IPS-18a (cell line): ENCODE measurements around the gene METTL14.

Source experiments
- H3K27ac ChIP-seq: one replicate; pipeline ENCODE4 v1.5.1; 2013; ENCODE audit warnings: low read length
- H3K27me3 ChIP-seq: one replicate; pipeline ENCODE4 v1.6.1; 2013; ENCODE audit warnings: mild to moderate bottlenecking, low read length; ENCODE audit not compliant: control insufficient read depth, insufficient read depth
- H3K36me3 ChIP-seq: one replicate; pipeline ENCODE4 v1.6.1; 2013; ENCODE audit warnings: low read depth, low read length; ENCODE audit not compliant: control insufficient read depth
- H3K4me1 ChIP-seq: one replicate; pipeline ENCODE4 v1.6.1; 2013; ENCODE audit warnings: low read depth, low read length; ENCODE audit not compliant: control insufficient read depth
- H3K4me3 ChIP-seq: one replicate; pipeline ENCODE4 v1.5.1; 2013; ENCODE audit warnings: low read length
- H3K9ac ChIP-seq: one replicate; pipeline ENCODE4 v1.6.1; 2013; ENCODE audit warnings: mild to moderate bottlenecking, low read length, moderate library complexity
- H3K9me3 ChIP-seq: one replicate; pipeline ENCODE4 v1.6.1; 2013; ENCODE audit warnings: low read depth, low read length; ENCODE audit not compliant: control insufficient read depth

Gene METTL14

DNA sequence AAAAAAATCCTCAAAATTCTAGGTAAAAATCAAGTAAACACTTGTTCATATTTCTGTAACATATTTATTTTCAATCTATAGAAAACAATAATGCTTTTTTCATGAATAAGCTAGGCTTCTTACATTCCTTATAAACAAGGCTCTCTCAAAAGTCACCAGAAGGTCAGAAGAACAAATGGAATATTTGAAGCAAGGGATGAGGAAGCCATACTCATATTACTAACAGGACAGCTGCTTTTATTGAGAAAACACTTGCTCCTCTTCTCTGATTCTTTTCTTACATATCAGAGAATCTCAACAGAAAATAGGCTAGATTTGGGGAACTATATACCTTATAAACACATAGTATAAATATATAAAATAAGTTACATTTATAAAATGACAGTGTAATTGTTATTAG, 67.9 kb downstream of the METTL14 start:
- H3K36me3 ChIP-seq, result peaks cover 56% of the 10 kb centered on the region
- peaks cover 5% of the 10 kb centered on the region for H3K4me1 ChIP-seq

GRCh38 chr4:118753685-118754084, 68.5 kb downstream of the METTL14 start:
- H3K27me3 ChIP-seq, result no peaks in the 10 kb centered on the region
- H3K9me3 ChIP-seq, result no peaks in the 10 kb centered on the region
- peaks cover 5% of the 10 kb centered on the region for H3K4me1 ChIP-seq
- H3K4me3 ChIP-seq, result no peak overlapping the region
- H3K27ac ChIP-seq, result no peak overlapping the region
- peaks cover 56% of the 10 kb centered on the region for H3K36me3 ChIP-seq
- H3K9ac ChIP-seq, result no peak overlapping the region

More for the DNA sequence above, 67.9 kb downstream of the METTL14 start:
- H3K27me3 ChIP-seq, result no peaks in the 10 kb centered on the region
- H3K9me3 ChIP-seq, result no peaks in the 10 kb centered on the region
- H3K27ac ChIP-seq, result no peak overlapping the region
- no peak overlapping the region for H3K9ac ChIP-seq
- no peak overlapping the region for H3K4me3 ChIP-seq

DNA sequence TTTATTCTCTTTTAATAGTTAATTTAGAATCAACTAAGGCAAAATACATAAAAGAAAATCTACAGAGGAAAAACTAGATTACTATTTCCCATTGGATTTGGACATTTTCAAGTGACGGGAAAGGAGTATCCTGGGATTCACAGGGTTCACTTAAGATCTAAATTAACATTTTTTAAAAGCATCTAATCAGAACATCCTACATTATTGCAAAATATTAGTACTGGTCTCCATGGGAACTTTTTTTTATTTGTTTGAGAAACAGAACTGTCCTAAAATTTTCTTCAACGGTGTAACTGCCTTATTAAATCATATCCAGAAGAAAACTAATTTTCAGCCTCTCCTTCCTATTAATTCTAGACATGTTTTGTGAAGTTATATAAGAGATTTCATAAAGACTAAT, 69.7 kb downstream of the METTL14 start:
- Histone ChIP-seq H3K9ac (no peak overlapping the region), H3K27ac (no peak overlapping the region), H3K27me3 (no peaks in the 10 kb centered on the region), H3K4me3 (no peak overlapping the region), H3K4me1 (peaks cover 5% of the 10 kb centered on the region), H3K36me3 (peaks cover 59% of the 10 kb centered on the region), H3K9me3 (no peaks in the 10 kb centered on the region)

- Histone ChIP-seq H3K4me1 (peaks cover 5% of the 10 kb centered on the region), H3K36me3 (peaks cover 55% of the 10 kb centered on the region), H3K4me3 (no peak overlapping the region), H3K9me3 (no peaks in the 10 kb centered on the region), H3K9ac (no peak overlapping the region), H3K27ac (no peak overlapping the region), H3K27me3 (no peaks in the 10 kb centered on the region)
These were observed 70.4 kb downstream of the METTL14 start for GRCh38 chr4:118755438-118756226.

GRCh38 chr4:118756429-118756828, 71.2 kb downstream of the METTL14 start:
- no peaks in the 10 kb centered on the region for H3K27me3 ChIP-seq
- H3K27ac ChIP-seq, result no peak overlapping the region
- no peak overlapping the region for H3K9ac ChIP-seq
- H3K4me3 ChIP-seq, result no peak overlapping the region
- peaks cover 51% of the 10 kb centered on the region for H3K36me3 ChIP-seq
- H3K4me1 ChIP-seq, result peaks cover 5% of the 10 kb centered on the region
- no peaks in the 10 kb centered on the region for H3K9me3 ChIP-seq

DNA sequence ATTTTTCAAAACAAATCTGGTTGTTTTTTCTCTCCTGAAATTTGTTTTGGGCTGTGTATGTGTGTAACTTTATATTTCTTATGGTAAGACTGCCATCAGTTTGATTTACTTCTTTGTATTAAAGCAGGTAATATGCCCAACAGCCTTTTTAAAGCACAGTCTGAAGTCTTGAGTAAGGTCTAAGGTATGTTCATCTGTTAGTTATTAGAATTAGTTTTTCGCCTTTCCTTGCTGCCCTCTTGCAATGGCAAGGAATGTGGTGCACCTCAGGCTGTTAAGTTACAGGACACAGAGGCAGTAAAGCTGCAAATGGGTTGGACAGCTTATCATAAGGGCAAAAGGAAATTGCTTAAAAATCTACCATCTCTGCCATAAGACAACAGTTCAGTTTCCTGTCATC, 71.8 kb downstream of the METTL14 start:
- no peak overlapping the region for H3K4me3 ChIP-seq
- H3K4me1 ChIP-seq, result peaks cover 5% of the 10 kb centered on the region
- no peak overlapping the region for H3K9ac ChIP-seq
- H3K36me3 ChIP-seq, result peaks cover 49% of the 10 kb centered on the region
- no peaks in the 10 kb centered on the region for H3K27me3 ChIP-seq
- no peak overlapping the region for H3K27ac ChIP-seq
- no peaks in the 10 kb centered on the region for H3K9me3 ChIP-seq

DNA sequence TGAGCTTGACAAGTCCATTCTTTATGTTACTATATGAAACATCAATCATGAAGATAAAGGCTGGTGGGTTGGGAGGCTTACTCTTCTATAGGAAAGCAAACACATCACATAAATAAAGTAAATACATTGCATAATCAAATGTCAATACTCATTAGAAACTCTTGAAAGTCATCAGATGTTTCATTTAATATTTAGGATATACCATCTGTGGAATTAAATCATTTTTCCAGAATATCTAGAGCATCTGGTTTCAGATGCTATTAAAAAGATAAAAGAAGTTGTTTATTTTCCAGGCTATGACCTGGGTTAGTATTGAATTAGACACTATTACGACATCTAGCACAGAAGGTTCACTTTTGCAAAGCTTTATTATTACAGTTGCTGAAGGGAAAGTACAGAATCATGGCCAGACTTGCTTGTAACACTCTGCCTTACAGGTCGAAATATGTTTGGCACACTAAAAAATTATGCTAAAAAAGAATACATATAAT, 72.6 kb downstream of the METTL14 start:
- Histone ChIP-seq H3K27ac (no peak overlapping the region), H3K36me3 (peaks cover 48% of the 10 kb centered on the region), H3K9ac (no peak overlapping the region), H3K4me1 (peaks cover 5% of the 10 kb centered on the region), H3K9me3 (no peaks in the 10 kb centered on the region), H3K4me3 (no peak overlapping the region), H3K27me3 (no peaks in the 10 kb centered on the region)

DNA sequence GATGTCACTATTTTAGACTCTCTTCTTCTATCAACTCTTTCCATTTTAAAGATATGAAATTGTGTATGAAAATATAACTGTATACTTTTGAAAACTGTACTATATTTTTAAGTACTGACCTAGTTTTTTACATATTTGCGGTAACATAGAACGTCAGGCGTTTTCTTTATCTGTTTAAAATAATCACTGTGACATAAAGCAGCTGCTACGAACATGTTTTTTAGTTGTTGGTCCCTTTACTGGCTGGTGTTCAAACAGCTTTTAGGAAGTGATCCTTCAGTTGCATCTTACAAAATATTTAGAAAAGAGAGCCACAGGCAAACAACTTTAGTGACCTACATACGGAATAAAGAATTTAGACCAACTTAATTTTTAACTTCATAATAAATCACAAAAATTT, 73.1 kb downstream of the METTL14 start:
- Histone ChIP-seq H3K9ac (no peak overlapping the region), H3K27ac (no peak overlapping the region), H3K4me3 (no peak overlapping the region), H3K27me3 (no peaks in the 10 kb centered on the region), H3K9me3 (no peaks in the 10 kb centered on the region), H3K4me1 (peaks cover 5% of the 10 kb centered on the region), H3K36me3 (peaks cover 49% of the 10 kb centered on the region)

DNA sequence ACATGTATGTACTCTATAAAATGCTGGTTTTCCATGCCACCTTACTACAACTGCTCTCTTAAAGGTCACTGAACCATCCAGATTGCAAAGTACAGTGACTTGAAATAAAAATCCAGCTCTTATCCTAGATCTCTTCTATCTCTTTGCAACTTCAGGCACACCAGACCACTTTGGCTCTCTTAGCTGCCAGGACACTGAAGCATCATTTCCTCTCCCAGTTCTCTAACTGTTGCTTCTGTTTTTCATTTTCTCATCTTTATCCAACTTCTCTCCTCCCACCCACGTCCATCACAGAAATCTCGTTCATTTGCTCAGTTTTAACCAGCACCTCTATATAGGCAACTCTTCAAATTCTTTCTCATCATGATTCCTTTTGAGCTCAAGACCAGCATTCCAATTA, 74.3 kb downstream of the METTL14 start:
- no peak overlapping the region for H3K4me3 ChIP-seq
- no peaks in the 10 kb centered on the region for H3K27me3 ChIP-seq
- H3K4me1 ChIP-seq, result peaks cover 5% of the 10 kb centered on the region
- H3K36me3 ChIP-seq, result peaks cover 53% of the 10 kb centered on the region
- no peak overlapping the region for H3K9ac ChIP-seq
- no peak overlapping the region for H3K27ac ChIP-seq
- no peaks in the 10 kb centered on the region for H3K9me3 ChIP-seq

- Histone ChIP-seq H3K27me3 (no peaks in the 10 kb centered on the region), H3K27ac (no peak overlapping the region)
These were observed 74.9 kb downstream of the METTL14 start for GRCh38 chr4:118760092-118760491.

GRCh38 chr4:118760493-118760892, 75.3 kb downstream of the METTL14 start:
- Histone ChIP-seq H3K9ac (no peak overlapping the region), H3K36me3 (peaks cover 60% of the 10 kb centered on the region), H3K27ac (no peak overlapping the region)

More at GRCh38 chr4:118760092-118760491, 74.9 kb downstream of the METTL14 start:
- peaks cover 59% of the 10 kb centered on the region for H3K36me3 ChIP-seq
- H3K9me3 ChIP-seq, result no peaks in the 10 kb centered on the region
- no peak overlapping the region for H3K9ac ChIP-seq
- H3K4me1 ChIP-seq, result peaks cover 5% of the 10 kb centered on the region
- H3K4me3 ChIP-seq, result no peak overlapping the region

More at GRCh38 chr4:118760493-118760892, 75.3 kb downstream of the METTL14 start:
- no peaks in the 10 kb centered on the region for H3K27me3 ChIP-seq
- no peak overlapping the region for H3K4me3 ChIP-seq
- peaks cover 5% of the 10 kb centered on the region for H3K4me1 ChIP-seq
- H3K9me3 ChIP-seq, result no peaks in the 10 kb centered on the region
